ENCODE measurements around the gene MED14. TPM values are rescaled to one million over a fixed set of nuclear protein-coding genes. Genes with fewer than 3 reads are reported as not detected.

The MED14 gene
- total RNA-seq, 1 experiment from 2014 or later: 39.9 TPM

GRCh38 chrX:40684092-40684491, 51.2 kb downstream of the MED14 start:
- Histone ChIP-seq H3K79me2 (ENCODE audit: low read depth) (no peaks in the 10 kb centered on the region), H3K4me2 (no peak overlapping the region), H4K20me1 (ENCODE audit: insufficient read depth) (no peaks in the 10 kb centered on the region), H3K4me3 (no peak overlapping the region), H3K27ac (no peak overlapping the region), H3K27me3 (ENCODE audit: insufficient read depth, low read depth) (no peaks in the 10 kb centered on the region), H3K9me3 (ENCODE audit: insufficient read depth, low read depth) (no peaks in the 10 kb centered on the region), H2AFZ (no peak overlapping the region), H3K36me3 (ENCODE audit: low read depth) (no peaks in the 10 kb centered on the region), H3F3A (ENCODE audit: insufficient read depth, low read depth) (no peaks in the 10 kb centered on the region), H3K9me2 (ENCODE audit: insufficient read depth) (no peaks in the 10 kb centered on the region), H3K4me1 (replicated peaks; ENCODE audit: insufficient read depth) (no peaks in the 10 kb centered on the region)
- intact Hi-C loops (cut with micrococcal nuclease; ENCODE audit: unreplicated experiment): no loop called here
- DNase-seq: no peak
- ChIA-PET CTCF (no interaction called here), POLR2A (ENCODE audit: unreplicated experiment) (no interaction called here)
- no peak for TF ChIP-seq EZH2 (IDR thresholded peaks at IDR 0.05; ENCODE audit: low read depth)
- no peak for TF ChIP-seq CTCF (conservative IDR thresholded peaks at IDR 0.05)
- no TSS peak for BruUV-seq (replicated peaks)

GRCh38 chrX:40683245-40683644, 52.1 kb downstream of the MED14 start:
- Histone ChIP-seq H3K9me3 (ENCODE audit: insufficient read depth, low read depth) (no peaks in the 10 kb centered on the region), H3K4me1 (replicated peaks; ENCODE audit: insufficient read depth) (no peaks in the 10 kb centered on the region), H3K79me2 (ENCODE audit: low read depth) (no peaks in the 10 kb centered on the region), H3K4me2 (no peak overlapping the region), H3K36me3 (ENCODE audit: low read depth) (no peaks in the 10 kb centered on the region), H3K27me3 (ENCODE audit: insufficient read depth, low read depth) (no peaks in the 10 kb centered on the region), H3K4me3 (no peak overlapping the region), H3F3A (ENCODE audit: insufficient read depth, low read depth) (no peaks in the 10 kb centered on the region), H3K27ac (no peak overlapping the region), H4K20me1 (ENCODE audit: insufficient read depth) (no peaks in the 10 kb centered on the region), H3K9me2 (ENCODE audit: insufficient read depth) (no peaks in the 10 kb centered on the region), H2AFZ (no peak overlapping the region)
- DNase-seq: no peak
- ChIA-PET POLR2A (ENCODE audit: unreplicated experiment) (no interaction called here), CTCF (no interaction called here)
- TF ChIP-seq CTCF (conservative IDR thresholded peaks at IDR 0.05) (no peak), EZH2 (IDR thresholded peaks at IDR 0.05; ENCODE audit: low read depth) (no peak)
- intact Hi-C loops (cut with micrococcal nuclease; ENCODE audit: unreplicated experiment): no loop called here
- BruUV-seq (replicated peaks): no TSS peak

GRCh38 chrX:40671126-40671525, 64.2 kb downstream of the MED14 start:
- Histone ChIP-seq H4K20me1 (ENCODE audit: insufficient read depth) (no peaks in the 10 kb centered on the region), H2AFZ (no peak overlapping the region), H3K27ac (no peak overlapping the region), H3K9me2 (ENCODE audit: insufficient read depth) (no peaks in the 10 kb centered on the region), H3K4me2 (no peak overlapping the region), H3K27me3 (ENCODE audit: insufficient read depth, low read depth) (no peaks in the 10 kb centered on the region), H3K9me3 (ENCODE audit: insufficient read depth, low read depth) (no peaks in the 10 kb centered on the region), H3K4me1 (replicated peaks; ENCODE audit: insufficient read depth) (no peaks in the 10 kb centered on the region), H3K79me2 (ENCODE audit: low read depth) (no peaks in the 10 kb centered on the region), H3K36me3 (ENCODE audit: low read depth) (no peaks in the 10 kb centered on the region), H3F3A (ENCODE audit: insufficient read depth, low read depth) (no peaks in the 10 kb centered on the region), H3K4me3 (no peak overlapping the region)
- intact Hi-C loops (cut with micrococcal nuclease; ENCODE audit: unreplicated experiment): no loop called here
- no TSS peak for BruUV-seq (replicated peaks)
- TF ChIP-seq EZH2 (IDR thresholded peaks at IDR 0.05; ENCODE audit: low read depth): no peak
- TF ChIP-seq CTCF (conservative IDR thresholded peaks at IDR 0.05): no peak
- ChIA-PET CTCF (no interaction called here), POLR2A (ENCODE audit: unreplicated experiment) (no interaction called here)
- DNase-seq: no peak
